Measurements from ENCODE around the gene IL20RA.
"Not testable (repeated sequence)": the region's sequence is repeated elsewhere in the genome, so short reads cannot be mapped to it uniquely, and the experiment has no call there.

IL20RA gene

DNA sequence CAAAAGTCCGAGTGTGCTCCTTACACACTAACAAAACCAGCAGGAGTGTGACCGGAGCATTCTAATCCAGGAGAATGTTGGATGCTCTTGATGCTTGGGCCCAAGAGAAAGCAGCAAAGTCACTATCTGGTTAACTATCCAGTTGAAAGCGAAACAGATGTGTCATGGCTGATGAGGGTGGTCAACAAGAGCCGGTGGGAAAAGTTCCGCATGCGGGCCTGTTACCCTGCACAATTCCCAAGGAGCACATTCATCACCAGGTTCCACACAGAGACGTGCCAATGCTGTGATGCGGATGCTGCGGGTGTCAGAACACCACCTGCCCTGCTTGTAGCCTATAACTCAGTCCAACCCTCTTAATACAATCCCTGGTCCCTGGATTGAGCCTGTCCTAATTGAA, 38.7 kb downstream of the IL20RA start:
- DNase-seq = no peak

DNA sequence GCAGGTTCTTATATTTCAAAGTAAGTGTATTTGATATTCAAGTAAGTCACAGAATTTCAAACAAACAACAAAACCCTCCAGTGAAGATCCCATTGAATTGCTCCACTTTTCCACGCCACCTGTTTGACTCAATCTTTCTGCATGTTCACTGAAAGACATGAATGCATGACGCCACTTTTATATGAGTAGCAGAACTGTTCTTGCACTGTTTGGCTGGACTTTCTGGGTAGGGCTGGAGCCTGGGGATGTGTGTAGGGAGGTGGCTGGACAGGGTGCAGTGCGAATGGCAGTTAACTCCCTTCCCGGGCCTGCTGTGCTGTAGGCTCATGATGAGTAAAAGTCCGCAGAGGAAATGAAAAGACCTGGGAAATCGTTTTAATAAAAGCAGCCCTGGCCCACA, 39.7 kb downstream of the IL20RA start:
- no peak for DNase-seq

- DNase-seq = no peak
These were observed 42.3 kb downstream of the IL20RA start for GRCh38 chr6:137002505-137002904.

- no peak for DNase-seq
These were observed 42.8 kb downstream of the IL20RA start for GRCh38 chr6:137001977-137002302.

- DNase-seq = no peak
These were observed 43.3 kb downstream of the IL20RA start for GRCh38 chr6:137001299-137001976.

- no peak for DNase-seq
These were observed 43.9 kb downstream of the IL20RA start for GRCh38 chr6:137000825-137001224.

GRCh38 chr6:136995521-136995920, 49.2 kb downstream of the IL20RA start:
- DNase-seq = no peak

DNA sequence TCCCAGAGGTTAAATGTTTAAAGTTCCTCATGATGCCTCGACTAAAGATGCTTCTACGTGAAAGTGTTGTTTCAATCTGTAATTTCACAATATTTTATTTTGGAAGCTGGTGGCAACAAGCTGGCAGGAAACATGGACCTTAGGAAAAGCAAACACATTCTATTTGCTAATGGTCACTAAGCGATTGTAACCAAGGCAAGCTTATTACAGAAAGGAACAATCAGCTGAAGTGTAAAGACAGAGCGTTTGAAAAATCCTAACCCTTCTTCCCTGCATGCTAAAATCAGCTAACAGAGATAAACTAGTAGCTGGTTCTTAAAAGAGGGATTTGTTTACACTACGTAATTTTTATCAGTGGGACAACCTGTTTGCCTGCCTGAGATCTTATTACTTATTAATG, 50.0 kb downstream of the IL20RA start:
- DNase-seq = no peak

- no peak for DNase-seq
These were observed 52.7 kb downstream of the IL20RA start for GRCh38 chr6:136992113-136992512.

GRCh38 chr6:136991646-136992045, 53.1 kb downstream of the IL20RA start:
- DNase-seq = no peak

GRCh38 chr6:136990754-136991153, 54.0 kb downstream of the IL20RA start:
- DNase-seq = no peak

GRCh38 chr6:136990242-136990578, 54.6 kb downstream of the IL20RA start:
- no peak for DNase-seq

- peak; percentile 7 for DNase-seq
These were observed 55.1 kb downstream of the IL20RA start for GRCh38 chr6:136989571-136990241.

DNA sequence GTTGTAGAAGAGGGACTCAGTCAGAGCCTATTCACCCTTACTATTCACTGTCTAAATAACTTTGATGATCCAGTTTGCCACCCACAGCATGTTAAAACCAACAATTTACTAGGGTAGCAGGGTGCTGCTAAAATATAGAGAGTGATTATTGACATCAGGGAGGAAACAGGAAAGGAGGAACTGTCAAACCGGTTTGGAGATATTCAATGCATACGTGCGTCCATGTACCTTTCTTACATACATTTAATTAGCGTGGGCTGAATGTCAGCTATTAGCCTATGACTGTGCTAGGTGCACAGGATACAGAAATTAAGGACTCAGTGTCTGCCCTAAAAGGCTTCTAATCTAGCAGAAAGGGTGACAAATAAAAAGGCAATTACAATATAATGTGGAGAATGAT, 57.2 kb downstream of the IL20RA start:
- no peak for DNase-seq

GRCh38 chr6:136985502-136985901, 59.3 kb downstream of the IL20RA start:
- no peak for DNase-seq

DNA sequence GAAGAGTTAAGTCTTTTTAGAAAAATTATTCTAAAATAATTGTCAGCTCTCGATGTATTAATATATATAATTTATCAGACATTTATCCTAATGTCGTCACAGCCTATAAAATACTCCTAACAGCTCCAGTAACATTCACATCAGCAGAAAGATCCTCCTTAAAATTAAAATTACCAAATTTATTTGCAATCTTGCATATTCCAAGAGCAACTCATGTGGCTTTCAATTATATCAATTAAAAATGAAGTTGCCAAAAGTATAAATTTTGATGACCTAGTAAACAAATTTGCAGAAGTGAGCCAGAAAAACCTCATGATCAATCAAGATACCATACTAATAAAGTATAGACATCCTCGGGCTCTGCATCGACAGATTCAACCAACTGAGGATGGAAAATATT, 60.2 kb downstream of the IL20RA start:
- no peak for DNase-seq

DNA sequence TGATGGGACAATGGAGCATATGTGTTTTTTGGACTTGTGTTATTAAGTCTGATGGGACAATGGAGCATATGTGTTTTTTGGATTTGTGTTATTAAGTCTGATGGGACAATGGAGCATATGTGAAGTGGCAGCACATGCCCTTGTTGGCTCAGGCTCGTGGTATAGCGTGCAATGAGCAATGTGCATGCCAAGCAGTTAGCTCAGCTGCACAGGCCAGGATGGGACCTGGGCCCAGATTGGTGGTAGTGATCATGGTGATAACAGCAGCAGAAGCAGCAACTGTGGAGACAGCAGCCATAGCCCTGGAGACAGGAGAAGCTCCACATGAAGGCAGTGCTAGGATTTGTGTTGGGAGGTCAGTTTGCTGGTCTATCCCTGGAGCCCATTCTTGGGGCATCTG, 61.1 kb downstream of the IL20RA start:
- no peak for DNase-seq

DNA sequence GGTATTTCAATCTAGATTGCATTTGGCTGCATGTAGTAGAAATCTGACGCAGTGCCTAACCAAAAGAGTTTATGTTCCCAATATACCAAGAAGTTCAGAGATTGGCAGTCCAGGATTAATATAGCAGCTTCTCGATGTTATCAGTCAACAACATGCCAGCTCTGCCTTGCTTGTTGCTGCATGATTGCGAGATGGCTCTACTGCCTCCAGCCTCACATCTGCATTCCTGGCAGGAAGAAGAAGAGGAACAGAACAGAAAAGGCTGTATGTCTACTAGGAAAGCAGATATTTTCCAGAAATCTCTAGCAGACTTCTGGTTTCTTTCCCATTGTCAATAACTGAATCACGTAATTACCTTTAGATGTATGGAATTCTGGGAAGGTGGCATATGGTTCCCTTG, 61.8 kb downstream of the IL20RA start:
- no peak for DNase-seq

- DNase-seq = no peak
These were observed 64.7 kb downstream of the IL20RA start for GRCh38 chr6:136980070-136980469.

DNA sequence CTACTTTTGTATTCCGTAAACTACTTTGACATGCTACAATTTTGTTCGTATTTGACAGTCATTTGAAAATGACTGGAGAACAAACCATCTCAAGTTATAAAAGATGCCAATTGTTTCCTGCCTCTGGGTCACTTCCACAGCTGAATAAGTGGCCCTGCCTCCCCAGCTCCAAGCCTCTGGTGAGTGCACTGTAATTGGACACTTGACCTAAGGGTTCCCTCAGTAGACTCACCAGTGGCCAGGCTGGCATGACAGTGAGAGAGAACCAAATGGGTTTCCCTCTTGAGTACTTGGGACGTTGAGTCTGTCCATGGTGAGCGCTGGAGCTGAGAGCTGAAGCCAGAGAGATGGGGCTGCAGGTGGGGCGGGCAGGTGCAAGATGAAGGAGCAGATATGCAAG, 65.6 kb downstream of the IL20RA start:
- DNase-seq = no peak

DNA sequence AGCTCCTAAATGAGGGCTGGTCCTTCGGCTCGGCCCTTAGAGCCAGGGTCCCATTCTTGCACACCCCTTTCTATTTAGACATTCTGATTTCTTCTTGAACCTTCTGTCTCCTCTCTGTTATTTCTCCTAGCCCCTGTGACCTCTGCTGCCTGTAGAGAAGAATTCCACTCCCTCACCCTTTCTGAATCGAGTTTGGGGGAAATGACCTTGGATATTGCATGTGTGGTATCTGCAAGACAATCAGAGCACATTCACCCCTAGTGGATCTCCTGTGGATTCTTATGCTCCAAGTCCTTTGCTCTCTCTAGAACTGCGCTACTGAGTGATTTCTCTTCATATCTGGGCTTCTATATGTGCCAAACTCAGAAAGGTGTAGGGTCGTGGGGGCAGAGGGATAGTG, 67.7 kb downstream of the IL20RA start:
- no peak for DNase-seq

DNA sequence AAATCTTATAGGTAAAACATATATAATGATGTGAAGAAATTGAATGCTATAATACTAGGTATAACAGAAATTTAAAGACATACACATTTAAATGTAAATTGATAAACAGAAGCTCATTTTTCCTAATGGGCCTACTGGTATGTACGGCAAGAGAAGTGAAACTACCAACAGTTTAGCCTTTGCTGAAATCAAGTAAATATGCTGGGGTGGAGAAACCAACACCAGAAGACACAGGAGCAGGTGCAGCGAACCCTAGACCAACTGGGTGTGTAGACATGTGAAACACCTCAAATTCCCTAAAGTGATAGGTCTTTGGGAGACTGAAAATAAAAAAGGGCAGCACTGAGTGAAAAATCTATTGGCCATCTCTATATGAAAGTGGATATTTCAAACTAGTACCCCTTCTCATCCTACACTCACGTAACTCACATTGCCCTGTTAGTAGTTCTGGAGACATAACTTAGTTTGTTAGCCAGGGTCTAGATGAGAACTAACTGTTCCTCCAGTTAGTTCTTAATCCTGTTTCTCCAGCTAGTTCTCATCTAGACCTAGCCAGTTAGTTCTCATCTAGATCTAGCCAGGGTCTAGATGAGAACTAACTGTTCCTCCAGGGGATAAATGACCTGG, 69.6 kb downstream of the IL20RA start:
- DNase-seq = no peak

GRCh38 chr6:136973781-136974180, 71.0 kb downstream of the IL20RA start:
- not testable (repeated sequence) for DNase-seq

DNA sequence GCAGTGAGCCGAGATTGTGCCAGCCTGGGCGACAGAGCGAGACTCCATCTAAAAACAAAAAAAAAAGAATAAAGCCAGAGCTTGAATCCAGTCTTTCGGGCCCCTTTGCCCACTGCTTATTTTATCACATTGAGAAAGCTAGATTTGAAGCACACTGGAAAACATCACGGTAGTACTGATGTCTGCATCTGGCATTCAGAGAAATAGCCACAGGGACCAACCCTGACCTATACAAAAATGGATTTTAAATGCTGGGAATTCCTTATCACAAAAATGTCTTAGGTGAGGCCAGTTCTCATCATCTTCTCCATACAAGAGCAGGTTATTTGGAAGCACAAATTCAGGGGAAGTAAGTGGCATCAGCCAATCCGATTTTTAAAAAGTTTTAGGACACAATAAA, 73.2 kb downstream of the IL20RA start:
- DNase-seq = no peak

DNA sequence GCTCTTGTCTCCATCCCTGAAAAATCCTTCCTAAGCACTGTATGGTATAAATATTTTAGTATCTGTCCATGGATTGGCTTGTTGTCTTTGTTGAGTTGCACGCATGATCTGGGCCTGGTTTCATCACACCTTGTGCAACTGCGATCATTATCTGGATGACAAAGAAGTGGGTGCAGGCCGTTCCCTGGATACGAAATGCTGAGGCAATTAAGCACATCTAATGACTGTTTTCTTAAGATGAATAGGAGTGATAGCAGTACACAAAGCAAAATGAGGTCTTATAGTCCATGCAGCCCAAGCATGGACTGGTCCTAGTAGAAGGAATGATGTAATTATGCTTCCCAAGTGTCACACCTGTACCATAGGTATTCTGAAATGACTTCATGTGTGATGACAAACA, 74.8 kb downstream of the IL20RA start:
- DNase-seq = no peak
